Endometrium (tissue), 2 donors: ENCODE results near the gene TMEM129.

Experiments
- FAIRE-seq: peaks from 2 replicates; lab custom pipeline; 2012; peaks lifted over from hg19 to GRCh38; lab: Jason Lieb, UNC
- donor health status: control.
- donor health status: control.

Gene TMEM129

GRCh38 chr4:1743551-1743950, 22.4 kb upstream of the TMEM129 start:
- no peak for FAIRE-seq

- FAIRE-seq = no peak
Observed at GRCh38 chr4:1741208-1741607, 20.1 kb upstream of the TMEM129 start.

GRCh38 chr4:1740021-1740545, 19.0 kb upstream of the TMEM129 start:
- no peak for FAIRE-seq

DNA sequence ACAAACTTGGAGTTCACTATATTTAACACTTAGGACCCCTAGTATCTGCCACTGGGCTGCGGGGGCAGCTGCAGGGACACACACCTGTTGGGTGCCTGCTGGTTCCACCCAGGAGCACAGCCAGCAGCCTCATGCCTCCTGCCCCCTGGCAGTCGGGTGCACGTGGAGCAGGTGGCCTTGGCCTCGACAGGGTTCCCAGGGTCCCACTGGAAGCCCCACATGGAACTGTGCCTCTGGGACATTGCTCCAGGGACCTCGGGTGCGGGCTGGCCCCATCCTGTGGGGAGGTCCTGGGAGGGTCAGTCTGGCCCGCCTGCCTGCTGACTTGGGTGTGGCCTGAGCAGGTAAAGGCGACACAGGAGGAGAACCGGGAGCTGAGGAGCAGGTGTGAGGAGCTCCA, 18.2 kb upstream of the TMEM129 start:
- no peak for FAIRE-seq

DNA sequence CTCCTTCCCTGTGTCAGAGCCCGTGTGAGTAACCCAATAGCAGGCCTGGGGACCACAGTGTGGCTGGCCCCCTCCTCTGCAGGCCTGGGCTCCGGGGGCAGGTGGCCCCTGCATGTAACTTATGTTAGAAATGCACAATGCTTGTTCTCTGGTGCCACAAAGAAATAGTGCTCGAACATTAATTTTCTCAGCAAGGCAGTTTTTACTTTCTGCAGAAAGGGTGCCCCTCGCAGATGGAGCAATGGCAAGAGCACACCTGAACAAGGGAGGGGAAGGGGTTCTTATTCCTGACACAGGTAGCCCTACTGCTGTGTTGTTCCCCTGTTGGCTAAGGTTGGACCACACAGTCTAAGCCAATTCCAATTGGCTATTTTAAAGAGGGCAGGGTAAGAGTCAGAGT, 17.3 kb upstream of the TMEM129 start:
- FAIRE-seq = no peak

- no peak for FAIRE-seq
Observed at GRCh38 chr4:1737666-1738065, 16.5 kb upstream of the TMEM129 start.

DNA sequence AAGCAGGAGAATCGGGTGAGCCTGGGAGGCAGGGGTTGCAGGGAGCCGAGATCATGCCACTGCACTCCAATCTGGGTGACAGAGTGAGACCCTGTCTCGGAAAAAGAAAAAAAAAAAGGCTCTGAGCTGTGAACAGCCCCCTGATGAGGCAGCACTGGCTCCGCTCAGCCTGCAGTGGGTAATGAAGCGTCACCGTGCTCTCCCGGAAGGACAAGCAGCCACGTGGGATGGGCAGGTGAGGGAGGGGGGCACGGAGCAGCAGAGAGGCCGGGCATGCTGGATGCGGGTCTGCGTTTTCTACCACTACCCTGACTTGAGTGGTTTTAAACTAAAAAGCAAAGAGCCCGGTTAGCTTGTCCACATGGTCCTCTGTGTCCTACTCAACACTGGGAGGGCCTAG, 15.7 kb upstream of the TMEM129 start:
- no peak for FAIRE-seq

GRCh38 chr4:1735215-1735614, 14.1 kb upstream of the TMEM129 start:
- no peak for FAIRE-seq

GRCh38 chr4:1732911-1733310, 11.8 kb upstream of the TMEM129 start:
- FAIRE-seq = no peak

DNA sequence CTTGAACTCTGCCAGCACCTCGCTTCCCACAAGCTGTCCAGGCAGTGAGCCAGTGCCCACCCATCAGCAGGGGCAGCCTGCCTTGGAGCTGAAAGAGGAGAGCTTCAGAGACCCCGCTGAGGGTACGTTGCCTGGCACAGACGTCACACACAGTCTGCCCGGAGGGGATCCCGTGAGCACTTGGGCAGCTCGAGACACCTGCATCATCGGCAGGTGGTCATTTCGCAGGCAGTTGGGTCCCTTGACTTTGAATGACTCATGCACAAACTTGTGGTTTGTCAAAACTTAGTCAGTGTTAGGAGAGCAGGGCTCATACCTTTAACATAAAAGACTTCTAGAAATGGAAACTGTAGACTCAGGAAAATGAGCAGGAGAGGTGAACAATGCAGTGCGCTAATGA, 10.1 kb upstream of the TMEM129 start:
- FAIRE-seq = no peak

- FAIRE-seq = no peak
Observed at GRCh38 chr4:1730532-1731135, 9.5 kb upstream of the TMEM129 start.

- FAIRE-seq = no peak
Observed at GRCh38 chr4:1728061-1728980, 7.2 kb upstream of the TMEM129 start.

GRCh38 chr4:1727117-1728031, 6.3 kb upstream of the TMEM129 start:
- no peak for FAIRE-seq

DNA sequence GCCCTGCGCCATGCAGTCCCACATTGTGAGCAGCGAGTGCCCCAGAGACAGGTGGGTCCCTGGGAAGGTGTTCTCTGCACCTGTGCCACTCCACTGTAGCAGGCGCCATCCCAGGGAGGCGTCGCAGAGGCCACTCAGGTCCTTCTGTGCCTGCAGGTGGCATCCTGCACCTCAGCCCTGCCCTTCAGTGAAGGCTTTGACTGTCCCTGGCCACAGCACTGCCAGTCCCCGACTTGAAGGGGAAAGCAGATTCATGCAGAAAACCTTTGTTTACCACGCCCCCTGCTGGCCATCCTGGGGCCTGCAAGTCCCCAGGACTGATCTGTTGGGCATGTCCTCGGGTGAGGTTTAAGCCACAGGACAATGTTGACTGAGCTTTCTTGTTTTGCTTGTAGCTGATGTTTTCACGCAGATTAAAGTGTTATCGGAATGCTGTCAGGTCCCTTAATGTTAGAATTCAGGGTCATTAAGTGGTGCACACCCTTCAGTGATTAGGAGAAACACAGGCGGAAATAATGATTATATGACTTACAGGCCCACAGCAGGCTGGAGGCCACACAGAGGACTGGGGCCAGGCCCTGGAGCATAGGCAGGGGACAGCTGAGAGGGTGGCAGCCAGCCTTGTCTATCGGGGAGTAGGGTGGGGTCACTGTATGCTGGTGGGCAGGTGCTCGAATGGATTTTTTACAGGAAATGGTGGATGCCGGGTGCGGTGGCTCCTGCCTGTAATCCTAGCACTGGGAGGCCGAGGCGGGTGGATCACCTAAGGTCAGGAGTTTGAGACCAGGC, 5.2 kb upstream of the TMEM129 start:
- no peak for FAIRE-seq

GRCh38 chr4:1725521-1725920, 4.4 kb upstream of the TMEM129 start:
- FAIRE-seq = no peak

- FAIRE-seq = no peak
Observed at GRCh38 chr4:1723131-1723801, 2.1 kb upstream of the TMEM129 start.

GRCh38 chr4:1722551-1723118, 1.5 kb upstream of the TMEM129 start:
- no peak for FAIRE-seq

DNA sequence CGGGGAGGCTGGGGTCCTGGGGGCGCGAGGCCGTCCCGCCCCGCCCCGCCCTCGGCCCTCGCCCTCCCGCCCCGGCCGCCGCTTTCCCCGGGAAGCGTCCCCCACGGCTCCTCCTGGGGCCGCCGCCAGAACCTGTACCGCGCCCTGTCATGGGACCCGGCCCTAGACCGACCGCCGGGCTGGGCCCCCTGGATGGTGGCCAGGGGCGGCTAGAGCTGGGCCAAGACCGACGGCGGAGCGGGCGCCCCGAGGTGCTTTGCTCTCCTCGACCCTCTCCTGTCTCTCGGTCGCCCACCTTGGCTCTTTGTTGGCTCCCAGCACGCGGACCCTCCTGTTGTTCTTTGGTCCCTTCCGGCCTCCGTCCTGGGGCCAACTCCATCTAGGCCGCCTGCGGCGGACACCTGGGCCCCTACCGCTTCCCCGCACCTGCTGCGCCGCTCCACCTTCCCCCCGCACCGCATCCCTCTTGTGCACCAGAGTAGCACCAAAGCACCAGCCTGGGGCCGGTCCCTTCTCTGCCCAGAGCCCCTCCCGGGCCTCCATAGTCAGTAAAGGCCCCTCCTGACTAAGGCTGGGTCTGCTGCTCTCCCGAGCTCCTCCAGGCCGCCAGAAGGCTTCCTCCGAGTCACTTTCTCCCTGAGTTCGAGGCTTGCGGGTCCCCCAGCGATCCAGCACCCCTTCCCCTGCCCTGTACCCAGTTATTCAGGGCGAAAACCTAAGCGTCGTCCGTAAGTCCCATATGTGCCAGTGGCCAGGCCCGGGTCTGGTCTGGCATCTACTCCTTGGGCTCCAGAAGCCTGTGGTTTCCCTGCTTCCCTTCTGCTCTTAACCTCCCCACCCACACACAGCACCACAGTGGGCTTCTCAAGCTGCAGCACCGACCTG, 785 bp upstream of the TMEM129 start:
- FAIRE-seq = no peak

DNA sequence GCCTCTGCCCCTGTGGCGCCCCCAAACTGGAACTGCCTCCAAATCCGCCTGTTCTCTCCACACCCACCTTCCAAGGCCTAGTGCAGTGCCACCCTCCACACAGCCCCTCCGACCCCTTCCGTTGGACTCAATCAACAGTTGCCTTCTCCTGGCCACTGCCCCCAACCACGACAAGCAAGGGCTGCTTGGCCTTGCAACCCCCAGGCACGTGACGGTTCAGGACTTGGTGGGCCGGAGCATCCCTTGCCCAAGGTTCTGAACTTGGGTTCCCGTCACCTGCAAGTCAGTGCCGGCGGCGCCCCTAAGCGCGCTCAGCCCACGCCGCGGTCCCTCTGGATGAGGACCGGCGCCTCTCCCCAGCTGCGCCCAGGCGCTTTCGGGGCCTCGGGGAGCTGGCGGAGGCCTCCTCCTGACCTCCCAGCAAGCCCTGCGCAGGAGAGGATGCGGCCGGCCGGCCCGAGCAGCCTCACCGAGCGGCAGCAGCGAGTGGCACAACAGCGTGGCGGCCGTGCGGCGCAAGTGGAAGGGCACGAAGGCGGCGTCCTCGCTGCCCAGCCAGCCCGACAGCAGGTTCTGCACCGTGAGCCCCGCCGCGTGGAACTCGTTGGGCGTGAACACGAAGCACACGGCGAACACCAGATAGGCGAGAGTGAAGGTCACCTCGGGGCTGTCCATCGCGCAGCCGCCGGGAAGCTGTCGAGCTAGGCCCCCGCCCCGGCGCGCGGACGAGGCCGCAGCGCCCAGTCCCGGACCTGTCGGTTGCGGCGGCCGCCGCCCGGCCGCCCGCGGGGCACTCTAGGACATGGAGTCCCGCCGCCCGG, 750 bp downstream of the TMEM129 start:
- no peak for FAIRE-seq
